Right lung (tissue), 10 donors: Measurements from ENCODE around the gene SEMG1. TPM values are rescaled to one million over a fixed set of nuclear protein-coding genes. Genes with fewer than 3 reads are reported as not detected.

Source experiments
- DNase-seq, 2 donors: peaks; one replicate each; pipeline ENCODE4 v3.0.0-alpha.2; 2013
- long read RNA-seq, 8 donors: transcript quantifications; one replicate each; lab custom pipeline, GENCODE V29; 2026
- polyA plus RNA-seq, 5 donors: library from polyadenylated mRNA; unstranded; fragments of 120-200 nt; gene quantifications; one replicate each; pipeline versions ENCODE4 v1.2.1 to v1.2.3, GENCODE V29; 2013; ENCODE audit warnings: inconsistent platforms in 1 of 5, low replicate concordance in 1 of 5; ENCODE audit not compliant: insufficient read length in 5 of 5, insufficient read depth in 1 of 5

SEMG1 gene, protein sequence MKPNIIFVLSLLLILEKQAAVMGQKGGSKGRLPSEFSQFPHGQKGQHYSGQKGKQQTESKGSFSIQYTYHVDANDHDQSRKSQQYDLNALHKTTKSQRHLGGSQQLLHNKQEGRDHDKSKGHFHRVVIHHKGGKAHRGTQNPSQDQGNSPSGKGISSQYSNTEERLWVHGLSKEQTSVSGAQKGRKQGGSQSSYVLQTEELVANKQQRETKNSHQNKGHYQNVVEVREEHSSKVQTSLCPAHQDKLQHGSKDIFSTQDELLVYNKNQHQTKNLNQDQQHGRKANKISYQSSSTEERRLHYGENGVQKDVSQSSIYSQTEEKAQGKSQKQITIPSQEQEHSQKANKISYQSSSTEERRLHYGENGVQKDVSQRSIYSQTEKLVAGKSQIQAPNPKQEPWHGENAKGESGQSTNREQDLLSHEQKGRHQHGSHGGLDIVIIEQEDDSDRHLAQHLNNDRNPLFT
- not detected for polyA plus RNA-seq
- long read RNA-seq, donor 1, result 0 reads
- long read RNA-seq, donor 2, result 0 reads
- long read RNA-seq, donor 3, result 0 reads
- long read RNA-seq, donor 4, result 0 reads
- long read RNA-seq, donor 5, result 0 reads
- long read RNA-seq, donor 6, result 0 reads
- long read RNA-seq, donor 7, result 0 reads
- long read RNA-seq, donor 8, result 0 reads

- DNase-seq, result no peak
Measured at GRCh38 chr20:45206725-45207124, at the start of gene SEMG1. Gene SEMG1 (plus strand): TSS chr20:45207033. CDS start chr20:45207054, 21 bp downstream.

GRCh38 chr20:45157962-45158361 is 48.9 kb upstream of the SEMG1 start:
- DNase-seq, result peak in 1 of 2 donors; percentile 2

- DNase-seq, result no peak
Measured at GRCh38 chr20:45163083-45163803, 43.6 kb upstream of the SEMG1 start.

- no peak for DNase-seq
Measured at GRCh38 chr20:45164906-45165305, 41.9 kb upstream of the SEMG1 start.

DNA sequence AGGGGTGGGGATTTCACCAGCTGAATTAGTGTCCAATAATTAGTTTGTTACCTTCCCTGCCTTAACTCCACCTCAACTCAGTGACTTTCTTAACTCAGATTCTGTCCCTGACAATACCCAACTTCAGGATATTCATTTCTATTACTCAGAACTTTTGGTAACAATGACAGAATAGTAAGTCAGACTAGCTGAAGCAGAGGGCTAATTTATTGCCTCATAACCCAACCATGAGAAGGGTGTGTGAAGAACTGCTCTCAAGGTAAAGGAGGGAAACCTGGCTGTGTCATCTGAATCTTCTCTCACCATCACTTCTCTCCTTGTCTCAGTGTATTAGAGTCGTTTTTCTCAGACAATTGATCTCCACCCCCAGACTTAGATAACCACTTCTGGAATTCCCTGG is 33.3 kb upstream of the SEMG1 start:
- no peak for DNase-seq

DNA sequence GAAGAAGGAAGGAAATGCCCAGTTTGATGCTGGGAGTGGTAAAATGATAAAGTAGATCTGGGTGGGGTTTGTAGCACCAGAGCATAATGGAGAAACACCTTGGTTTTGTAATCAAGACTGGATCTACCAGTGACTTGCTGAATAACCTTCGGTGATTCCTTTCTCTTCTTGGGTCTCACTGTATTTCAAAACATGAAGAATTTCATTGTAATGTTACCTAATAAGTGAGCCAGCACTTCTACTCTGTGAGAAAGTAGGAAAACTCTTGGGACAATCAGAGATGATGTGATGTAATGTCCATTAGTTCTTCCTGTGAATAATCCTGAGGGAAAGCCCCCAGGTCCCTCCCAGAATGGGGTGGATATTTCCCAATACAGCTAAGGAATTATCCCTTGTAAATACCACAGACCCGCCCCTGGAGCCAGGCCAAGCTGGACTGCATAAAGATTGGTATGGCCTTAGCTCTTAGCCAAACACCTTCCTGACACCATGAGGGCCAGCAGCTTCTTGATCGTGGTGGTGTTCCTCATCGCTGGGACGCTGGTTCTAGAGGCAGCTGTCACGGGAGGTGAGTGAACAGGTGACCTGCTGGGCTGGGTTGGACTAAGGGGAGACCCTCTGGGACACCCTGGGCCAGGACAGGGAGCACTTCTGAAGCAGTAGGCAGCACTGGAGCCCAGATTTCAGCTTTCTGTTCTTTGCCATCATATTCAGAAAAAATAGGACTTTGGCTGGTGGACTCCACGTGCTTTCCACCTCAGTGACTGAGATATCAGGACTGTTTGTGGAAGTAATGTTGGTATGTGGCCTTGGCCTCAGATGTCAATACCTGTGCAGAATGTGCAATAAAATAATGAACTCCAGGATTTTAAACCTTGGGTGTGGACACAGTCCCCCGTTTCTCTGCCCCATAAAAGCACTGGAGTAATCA is 32.1 kb upstream of the SEMG1 start, which contains the start of gene PI3:
Gene PI3 (plus strand): TSS at position 469 of the 931 bp plus-strand sequence. CDS start 21 bp downstream, at position 490.
- DNase-seq, result no peak

GRCh38 chr20:45176526-45177267 is 30.1 kb upstream of the SEMG1 start:
- DNase-seq, result no peak

GRCh38 chr20:45179166-45179565 is 27.7 kb upstream of the SEMG1 start:
- no peak for DNase-seq

GRCh38 chr20:45181639-45182038 is 25.2 kb upstream of the SEMG1 start:
- no peak for DNase-seq

DNA sequence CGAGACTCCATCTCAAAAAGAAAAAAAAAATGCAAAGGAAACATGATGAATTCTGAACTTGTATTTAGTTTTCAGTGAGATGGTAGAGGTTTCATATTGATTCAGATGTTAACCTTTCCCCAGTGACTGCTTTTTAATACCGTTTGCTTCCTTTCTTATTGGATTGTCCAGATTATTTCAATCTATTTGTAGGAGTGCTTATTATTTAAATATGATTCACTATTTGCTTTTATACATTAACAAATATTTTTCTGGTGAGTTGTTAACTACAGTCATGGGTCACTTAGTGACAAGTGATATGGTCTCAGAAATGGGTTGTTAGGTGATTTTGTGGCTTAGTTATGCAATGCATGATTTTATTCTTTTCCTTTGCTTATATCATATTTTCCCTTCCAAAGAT is 23.7 kb upstream of the SEMG1 start:
- DNase-seq, result no peak

GRCh38 chr20:45187693-45188092 is 19.1 kb upstream of the SEMG1 start:
- DNase-seq, result no peak

DNA sequence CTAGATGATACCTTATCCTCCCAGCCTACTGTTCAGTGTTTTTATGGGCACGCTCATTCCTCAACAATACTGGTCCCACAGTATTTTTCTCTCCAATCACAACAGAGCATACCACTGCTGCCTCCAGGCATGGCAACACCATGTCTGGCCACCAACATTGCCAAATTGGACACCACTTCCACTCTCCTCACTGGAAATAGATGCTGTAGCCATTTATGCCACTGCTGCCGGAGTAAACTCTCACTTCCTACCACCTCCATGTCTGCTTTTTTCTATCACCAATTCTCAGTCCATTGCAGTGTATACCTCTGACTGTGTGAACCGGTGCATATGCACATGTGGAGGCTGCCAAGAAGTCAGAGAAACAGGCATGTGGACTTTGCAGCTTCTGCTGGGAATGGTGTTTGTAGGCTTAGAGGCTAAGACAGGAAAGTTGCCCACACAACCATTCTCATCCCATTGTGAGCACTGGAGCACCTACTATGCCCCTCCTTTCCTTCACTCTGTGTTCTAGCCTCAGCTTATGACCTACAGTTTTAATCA is 17.7 kb upstream of the SEMG1 start:
- no peak for DNase-seq

DNA sequence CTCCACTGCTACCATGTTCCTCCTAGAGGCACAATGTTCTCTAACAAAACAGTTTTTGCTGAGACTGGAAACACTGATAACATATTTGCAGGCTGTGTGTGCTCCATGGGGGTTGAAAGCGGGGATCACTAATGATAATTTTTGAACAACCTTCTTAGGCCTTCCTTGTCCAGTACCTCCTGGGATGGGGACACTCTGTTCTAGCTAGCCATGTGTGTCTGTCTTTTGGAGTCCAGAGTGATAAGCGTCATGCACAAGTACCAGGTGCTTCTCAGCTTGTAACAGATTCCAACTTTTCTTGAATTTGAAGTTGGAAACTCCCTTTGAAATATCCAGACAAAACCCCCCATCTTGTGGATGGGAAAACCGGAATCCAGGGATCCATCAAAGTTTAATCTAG is 17.0 kb upstream of the SEMG1 start:
- DNase-seq, result no peak

GRCh38 chr20:45191926-45192325 is 14.9 kb upstream of the SEMG1 start:
- DNase-seq, result no peak

GRCh38 chr20:45193331-45193730 is 13.5 kb upstream of the SEMG1 start:
- no peak for DNase-seq

DNA sequence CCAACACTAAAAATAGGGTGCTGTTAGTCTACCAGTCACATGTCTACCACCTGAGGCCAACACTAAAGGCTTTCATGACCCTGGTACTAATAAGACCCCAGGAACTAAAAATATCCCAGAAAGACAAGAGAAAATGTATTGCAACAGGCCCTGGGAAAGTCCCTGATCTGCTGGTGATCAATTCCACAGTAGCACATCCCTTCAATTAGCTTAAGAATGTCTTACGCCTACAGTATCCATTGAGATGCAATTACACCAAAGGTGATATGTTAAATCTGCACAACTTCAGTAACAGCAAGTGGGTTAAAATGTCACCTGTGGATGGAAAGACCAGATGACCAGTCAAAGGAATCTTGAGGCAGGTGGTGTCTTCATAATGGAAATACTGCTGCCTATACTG is 3.1 kb downstream of the SEMG1 start:
- no peak for DNase-seq

DNA sequence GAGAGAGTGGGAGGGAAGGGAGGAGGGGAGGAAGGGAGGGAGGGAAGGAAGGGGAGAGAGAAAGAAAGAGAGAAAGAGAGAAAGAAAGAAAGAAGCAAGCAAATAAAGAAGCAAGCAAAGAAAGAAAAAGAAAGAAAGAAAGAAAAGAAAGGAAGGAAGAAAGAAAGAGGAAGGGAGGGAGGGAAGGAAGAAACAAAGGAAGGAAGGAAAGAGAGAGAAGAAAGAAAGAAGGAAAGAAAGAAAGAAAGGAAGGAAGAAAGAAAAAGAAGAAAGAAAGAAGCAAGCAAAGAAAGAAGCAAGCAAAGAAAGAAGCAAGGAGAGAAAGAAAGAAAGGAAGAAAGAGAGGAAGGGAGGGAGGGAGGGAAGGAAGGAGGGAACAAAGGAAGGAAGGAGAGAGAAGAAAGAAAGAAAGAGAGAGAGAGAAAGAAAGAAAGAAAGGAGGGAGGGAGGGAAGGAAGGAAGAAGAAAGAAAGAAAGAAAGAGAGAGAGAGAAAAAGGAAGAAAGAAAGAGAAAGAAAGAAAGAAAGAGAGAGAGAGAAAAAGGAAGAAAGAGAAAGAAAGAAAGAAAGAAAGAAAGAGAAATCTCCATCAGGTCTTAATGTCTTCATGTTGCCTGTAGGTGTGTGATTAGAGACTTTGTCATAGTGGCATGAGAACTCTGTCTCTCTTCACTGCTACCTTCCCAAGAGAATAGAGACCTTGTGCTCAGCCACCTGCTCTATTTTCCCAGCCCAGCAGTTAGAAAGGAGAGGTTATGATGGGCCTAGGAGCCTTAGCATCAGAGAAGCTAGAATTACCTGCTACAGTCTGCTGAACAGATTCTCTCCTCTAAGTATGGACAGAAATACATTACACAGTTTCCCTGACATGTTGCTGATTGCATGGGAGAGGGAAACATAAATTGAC is 5.0 kb downstream of the SEMG1 start:
- no peak for DNase-seq

GRCh38 chr20:45212836-45213235 is 6.0 kb downstream of the SEMG1 start:
- no peak for DNase-seq

DNA sequence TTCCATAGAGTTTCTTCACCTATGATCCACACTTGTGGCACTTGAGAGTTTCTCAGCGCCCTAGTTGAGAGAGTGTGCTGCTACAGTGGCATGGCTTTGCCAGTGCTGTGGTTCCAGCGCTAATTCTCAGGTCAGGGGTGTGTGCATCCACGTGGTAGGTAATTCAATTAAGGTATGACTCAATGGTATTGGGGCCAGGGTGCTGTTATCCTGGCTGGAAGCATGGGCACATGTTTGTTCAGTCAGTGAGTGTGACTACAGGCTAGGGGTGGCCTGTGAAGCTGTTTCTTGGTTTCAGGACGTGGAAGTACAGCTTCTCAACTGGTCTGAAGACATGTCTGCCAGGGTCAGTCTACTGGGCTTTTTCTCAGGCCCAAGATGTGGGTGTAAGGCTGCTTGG is 11.3 kb downstream of the SEMG1 start:
- DNase-seq, result no peak
